ENCODE results near the gene SNX18. TPM values are rescaled to one million over a fixed set of nuclear protein-coding genes. Genes with fewer than 3 reads are reported as not detected.

Gene SNX18
- total and polyA plus RNA-seq, 2 of the 4 experiments (the other 2 are of a cell fraction): 31.2 to 50.0 TPM

DNA sequence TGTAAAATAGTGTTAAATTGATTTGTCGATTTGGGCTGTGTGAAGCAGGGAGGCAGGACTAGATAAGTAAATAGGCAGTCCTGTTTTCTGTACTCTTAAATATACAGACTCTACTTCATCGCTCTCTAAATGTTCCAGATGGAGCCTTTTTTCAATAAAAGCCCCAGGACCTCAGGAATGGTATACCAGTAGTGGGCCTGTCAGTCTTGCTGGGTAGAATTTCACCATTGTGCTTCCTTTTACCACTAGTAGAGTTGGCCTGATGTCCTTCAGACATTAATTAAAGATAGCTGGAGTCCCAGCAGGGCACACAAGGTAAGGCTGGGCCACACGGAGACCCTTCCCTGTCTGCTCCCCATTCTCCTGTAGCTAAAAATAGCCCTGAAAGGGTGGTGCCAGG, 6.0 kb downstream of the SNX18 start:
- intact Hi-C loops (cut with micrococcal nuclease): no loop called here
- Histone ChIP-seq H3K4me1 (ENCODE audit: control insufficient read depth, insufficient read depth, low read length) (peaks cover 25% of the 10 kb centered on the region), H4K20me1 (ENCODE audit: insufficient read depth, low read length) (peaks cover 93% of the 10 kb centered on the region)

More for the DNA sequence above, 6.0 kb downstream of the SNX18 start:
- Histone ChIP-seq H2BK5ac (ENCODE audit: low read depth, low read length, poor library complexity, severe bottlenecking) (peak overlapping the region; percentile 45), H2BK20ac (ENCODE audit: low read depth, low read length) (no peak overlapping the region), H2BK15ac (ENCODE audit: low read depth, low read length) (no peak overlapping the region; the same call in 2 of the 3 replicates), H2AK5ac (ENCODE audit: low read depth, low read length) (no peak overlapping the region), H3K4ac (ENCODE audit: low read depth, low read length) (peak overlapping the region; percentile 50; the same call in 1 of the 2 replicates), H3K4me3 (ENCODE audit: insufficient read depth, low read depth, low read length) (0 out of 2 replicates have a peak overlapping the region, but pooled peaks have one; percentile 10), H4K91ac (ENCODE audit: insufficient read depth, low read depth, low read length) (no peak overlapping the region), H3K27me3 (ENCODE audit: control insufficient read depth, insufficient read depth, low read length) (no peaks in the 10 kb centered on the region), H3K14ac (replicated peaks; ENCODE audit: low read depth, low read length) (peak overlapping the region; percentile 75), H2AK9ac (replicated peaks; ENCODE audit: low read depth, low read length, poor library complexity) (peak overlapping the region; percentile 49), H3K36me3 (ENCODE audit: control insufficient read depth, insufficient read depth, low read length) (peaks cover 45% of the 10 kb centered on the region), H3K9me3 (ENCODE audit: control insufficient read depth, insufficient read depth, low read length) (peaks cover 9% of the 10 kb centered on the region), H3K23ac (ENCODE audit: low read depth, low read length) (peak overlapping the region; percentile 79; the same call in 1 of the 2 replicates), H3K79me1 (ENCODE audit: low read depth in 1 of 2, low read length in 2 of 2) (peaks cover 0 to 66% of the 10 kb centered on the region in 2 experiments; a peak in 2 of 4 replicates), H3K27ac (ENCODE audit: insufficient read depth, low read length) (peak overlapping the region; percentile 63; the same call in 1 of the 2 replicates), H4K5ac (ENCODE audit: low read depth, low read length) (peak overlapping the region; percentile 29), H3K4me2 (ENCODE audit: low read depth, low read length) (peak overlapping the region; percentile 87), H2AFZ (replicated peaks; ENCODE audit: low read length, poor library complexity) (no peak overlapping the region), H4K8ac (ENCODE audit: low read depth in 2 of 2, low read length in 2 of 2) (peak overlapping the region in 1 of 2 experiments; percentile 32; a peak in 1 of 4 replicates), H3K56ac (ENCODE audit: extremely low read depth, insufficient read depth, low read length) (no peak overlapping the region), H3K9me1 (ENCODE audit: insufficient read depth, low read length) (peaks cover 21% of the 10 kb centered on the region), H3K18ac (ENCODE audit: low read depth, low read length) (peak overlapping the region; percentile 48), H2BK120ac (ENCODE audit: low read depth, low read length) (peak overlapping the region; percentile 17; the same call in 1 of the 2 replicates), H3K9ac (ENCODE audit: low read depth, low read length) (no peak overlapping the region; the same call in 1 of the 2 replicates)
- no TSS peak for BruUV-seq (replicated peaks)
- no peak for DNase-seq
- ChIA-PET POLR2A (ENCODE audit: unreplicated experiment) (interaction anchor here (2.0 kb wide), 1 partner anchor 321 kb away, joined by 4 read pairs; no protein-coding TSS in a partner anchor), CTCF (interaction anchor here (0.6 to 1.1 kb wide), 3 partner anchors 86 to 221 kb away, joined by 3 to 6 read pairs (median 3); no protein-coding TSS in a partner anchor)
- dilution Hi-C loops (cut with HindIII; ENCODE audit: low sequenced_read_pairs, unreplicated experiment) (no loop called here), in situ Hi-C loops (cut with MboI; ENCODE audit: low sequenced_read_pairs) (loop anchor here (10.0 kb wide), 1 partner anchor 631 kb away; no protein-coding TSS in a partner anchor)
- no CpG with 5 or more reads among the region's 3 CpGs for WGBS, 2 experiments (ENCODE audit: extremely low coverage in 2 of 2, insufficient read length in 1 of 2)
- TF ChIP-seq MAZ (IDR thresholded peaks at IDR 0.05; ENCODE audit: borderline replicate concordance, low read depth, low read length) (no peak), MXI1 (IDR thresholded peaks at IDR 0.05; ENCODE audit: borderline replicate concordance, low read depth, low read length) (no peak)
- TF ChIP-seq, protein P1, sequence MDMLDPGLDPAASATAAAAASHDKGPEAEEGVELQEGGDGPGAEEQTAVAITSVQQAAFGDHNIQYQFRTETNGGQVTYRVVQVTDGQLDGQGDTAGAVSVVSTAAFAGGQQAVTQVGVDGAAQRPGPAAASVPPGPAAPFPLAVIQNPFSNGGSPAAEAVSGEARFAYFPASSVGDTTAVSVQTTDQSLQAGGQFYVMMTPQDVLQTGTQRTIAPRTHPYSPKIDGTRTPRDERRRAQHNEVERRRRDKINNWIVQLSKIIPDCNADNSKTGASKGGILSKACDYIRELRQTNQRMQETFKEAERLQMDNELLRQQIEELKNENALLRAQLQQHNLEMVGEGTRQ (IDR thresholded peaks at IDR 0.05; ENCODE audit: low read depth, low read length): no peak
- no peak for ATAC-seq (ENCODE audit: low read depth)
